K562 (cell line): ENCODE data around the gene FPGS. TPM values are rescaled to one million over a fixed set of nuclear protein-coding genes. Genes with fewer than 3 reads are reported as not detected.

Experiments
- ADNP ChIP-seq: fragments of 200-800 bp; sonication (Bioruptor generic); IDR thresholded peaks from 2 replicates; pipeline ENCODE4 v1.6.1; 2016; ENCODE audit warnings: missing genetic modification characterization, missing compliant biosample characterization
- CEBPG ChIP-seq, 3 experiments: fragments of 200-800 bp in 1 of 3; sonication (Bioruptor generic) in 1 of 3; sonication (generic) in 1 of 3; formaldehyde crosslinking in 1 of 3; IDR thresholded peaks in 2 of 3; conservative IDR thresholded peaks in 1 of 3; 2 replicates each; pipeline versions ENCODE4 v1.6.1 to v1.8.0; 2016 to 2022; ENCODE audit warnings: missing compliant biosample characterization in 2 of 3, missing genetic modification characterization in 2 of 3, mild to moderate bottlenecking in 1 of 3, missing genetic modification reagents in 1 of 3
- KDM2B ChIP-seq: fragments of 250-450 bp; sonication (Bioruptor Pico); IDR thresholded peaks from 2 replicates; pipeline ENCODE4 v1.8.0; 2021; ENCODE audit warnings: mild to moderate bottlenecking, moderate library complexity
- MAFG ChIP-seq: fragments of 450-650 bp; conservative IDR thresholded peaks from 2 replicates; pipeline ENCODE4 v1.6.1; 2016; ENCODE audit warnings: missing genetic modification characterization, missing compliant biosample characterization
- MAZ ChIP-seq, 2 experiments: fragments of 450-650 bp in 1 of 2; sonication (generic) in 1 of 2; formaldehyde crosslinking; IDR thresholded peaks in 1 of 2; conservative IDR thresholded peaks in 1 of 2; 2 replicates each; pipeline versions ENCODE4 v1.4.0 to v1.5.0; 2020; ENCODE audit warnings: mild to moderate bottlenecking in 1 of 2, missing genetic modification reagents in 1 of 2
- MYC ChIP-seq, 2 experiments: fragments of 250-450 bp in 1 of 2; sonication (Bioruptor Pico) in 1 of 2; IDR thresholded peaks; 2 replicates each; pipeline versions ENCODE4 v1.5.1 to v1.6.1; 2012 to 2021; ENCODE audit warnings: low read depth in 2 of 2, borderline replicate concordance in 1 of 2, improper control_type of control experiment in 1 of 2, low read length in 1 of 2, mild to moderate bottlenecking in 1 of 2, moderate library complexity in 1 of 2
- NEUROD1 ChIP-seq: fragments of 150-350 bp; IDR thresholded peaks from 2 replicates; pipeline ENCODE4 v1.6.1; 2014; ENCODE audit warnings: borderline replicate concordance, low read length, low read depth; ENCODE audit not compliant: partially characterized antibody
- NFIC ChIP-seq: fragments of 450-650 bp; IDR thresholded peaks from 2 replicates; pipeline ENCODE4 v1.6.1; 2017; ENCODE audit warnings: mild to moderate bottlenecking, inconsistent platforms
- RAD21 ChIP-seq, 2 experiments: fragments of 250-450 bp in 1 of 2; fragments of 450-650 bp in 1 of 2; sonication (Bioruptor Pico) in 1 of 2; formaldehyde crosslinking in 1 of 2; IDR thresholded peaks in 1 of 2; conservative IDR thresholded peaks in 1 of 2; 2 replicates each; pipeline versions ENCODE4 v1.4.0 to v1.8.0; 2020 to 2022; ENCODE audit warnings: mild to moderate bottlenecking in 2 of 2, moderate library complexity in 1 of 2
- RBM15 ChIP-seq: fragments of 200-400 bp; formaldehyde crosslinking; IDR thresholded peaks from 2 replicates; pipeline ENCODE4 v1.6.1; 2018; ENCODE audit warnings: mild to moderate bottlenecking, low read length, moderate library complexity; ENCODE audit not compliant: insufficient read depth
- SRSF9 ChIP-seq: fragments of 200-400 bp; formaldehyde crosslinking; IDR thresholded peaks from 2 replicates; pipeline ENCODE4 v1.6.1; 2017; ENCODE audit warnings: low read depth, low read length, borderline replicate concordance
- YBX1 ChIP-seq: fragments of 450-650 bp; IDR thresholded peaks from 2 replicates; pipeline ENCODE4 v1.7.1; 2016; ENCODE audit warnings: mild to moderate bottlenecking
- ZBTB12 ChIP-seq: fragments of 250-450 bp; sonication (Bioruptor Pico); IDR thresholded peaks from 2 replicates; pipeline ENCODE4 v1.4.0; 2020
- ZBTB17 ChIP-seq: fragments of 450-650 bp; formaldehyde crosslinking; IDR thresholded peaks from 2 replicates; pipeline ENCODE4 v1.4.0; 2020; ENCODE audit warnings: mild to moderate bottlenecking
- ZC3H11A ChIP-seq: IDR thresholded peaks from 2 replicates; pipeline ENCODE4 v1.6.1; 2012; ENCODE audit warnings: low read depth, low read length, improper control_type of control experiment
- ZNF354B ChIP-seq: fragments of 250-450 bp; sonication (Bioruptor Pico); IDR thresholded peaks from 2 replicates; pipeline ENCODE4 v1.4.0; 2020
- ZNF644 ChIP-seq: fragments of 200-800 bp; sonication (Bioruptor generic); IDR thresholded peaks from 2 replicates; pipeline ENCODE4 v1.6.1; 2016; ENCODE audit warnings: low read depth, missing genetic modification characterization, missing compliant biosample characterization
- polyA plus RNA-seq, 8 experiments: library from polyadenylated mRNA; depleted of rRNA in 4 of 8; stranded (reverse) in 5 of 8; unstranded in 3 of 8; fragments of >200 nt; fragmentation: Nextera tagmentation in 2 of 8; fragmentation: Illumina TruSeq in 1 of 8; extraction: Ambion mirVana in 2 of 8; extraction: Trizol in 1 of 8; gene quantifications; 2 replicates each; pipeline versions ENCODE4 v1.2.1 to v1.2.3, GENCODE V29; 2011 to 2014; ENCODE audit warnings: inconsistent platforms in 1 of 8, missing spikeins in 1 of 8
- total RNA-seq, 7 experiments: library from RNA; depleted of rRNA in 6 of 7; stranded (reverse); fragments of >200 nt in 6 of 7; fragmentation: Illumina TruSeq in 2 of 7; extraction: Trizol in 2 of 7; gene quantifications; 2 replicates each; pipeline versions ENCODE4 v1.2.1 to v1.2.3, GENCODE V29; 2011 to 2021; ENCODE audit warnings: low replicate concordance in 1 of 7
- TF ChIP-seq, protein P1 (sequence below): fragments of 250-450 bp; sonication (Bioruptor Pico); IDR thresholded peaks from 2 replicates; pipeline ENCODE4 v1.5.0; 2022; ENCODE audit warnings: mild to moderate bottlenecking
- TF ChIP-seq, protein P2 (sequence below), 3 experiments: fragments of 200-800 bp in 1 of 3; fragments of 250-450 bp in 1 of 3; fragments of 450-650 bp in 1 of 3; sonication (Bioruptor Pico) in 1 of 3; sonication (Bioruptor generic) in 1 of 3; formaldehyde crosslinking in 1 of 3; IDR thresholded peaks; 2 replicates each; pipeline versions ENCODE4 v1.6.1 to v1.8.0; 2016 to 2022; ENCODE audit warnings: mild to moderate bottlenecking in 2 of 3, missing genetic modification characterization in 2 of 3, missing compliant biosample characterization in 1 of 3, moderate library complexity in 1 of 3

The FPGS gene
- total and polyA plus RNA-seq, 9 of the 15 experiments (the other 6 are each of a cell fraction or from before 2014, with no cell fraction given): 0.84 to 86.4 (median 59.2) TPM

DNA sequence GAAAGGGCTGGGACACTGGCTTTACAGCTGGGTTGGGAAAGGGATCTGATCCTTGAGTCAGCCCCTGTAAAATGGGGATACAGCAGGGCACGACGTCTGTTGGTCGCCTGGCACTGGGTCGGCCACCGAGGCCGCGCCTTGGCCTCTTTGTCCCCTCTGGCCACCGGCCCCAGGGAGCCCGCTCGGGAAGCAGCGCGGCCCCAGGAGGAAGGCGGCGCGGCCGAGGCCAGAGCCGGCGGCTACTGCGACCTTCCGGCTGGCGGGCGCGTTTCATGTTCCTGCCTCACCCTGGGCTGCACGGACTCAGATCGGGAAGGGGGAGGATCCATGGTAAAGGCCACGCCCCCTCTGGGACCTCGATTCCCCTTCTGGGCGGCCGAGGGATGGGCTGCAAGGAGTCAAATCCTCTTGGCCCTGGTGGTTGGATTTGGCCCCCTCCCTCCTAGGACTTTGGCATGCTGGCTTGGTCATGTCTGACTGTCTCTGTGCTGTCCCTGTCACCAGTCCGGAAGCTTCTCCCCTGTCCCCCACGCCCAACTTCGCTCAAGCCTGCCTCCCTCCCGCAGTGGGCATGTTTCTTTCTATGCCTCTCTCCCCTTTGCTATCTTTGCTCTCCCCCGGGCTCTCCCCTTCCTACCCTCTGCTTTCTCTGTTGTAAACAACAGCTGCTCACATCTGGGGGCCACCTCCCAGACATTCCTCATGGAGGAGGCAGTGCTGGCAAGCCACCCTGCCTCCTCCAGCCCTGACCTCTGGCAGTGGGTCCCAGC is 25.8 kb downstream of the FPGS start (continued):
- TF ChIP-seq YBX1 (no peak), MAZ (CRISPR knock-in tag; conservative IDR thresholded peaks at IDR 0.05 in 1 of 2, IDR thresholded peaks at IDR 0.05 in 1 of 2) (peak; percentile 72 to 80; a peak in 3 of 4 replicates), CEBPG (CRISPR knock-in tag; IDR thresholded peaks at IDR 0.05) (no peak; the same call in 1 of the 2 replicates), CEBPG (tag; conservative IDR thresholded peaks at IDR 0.05 in 1 of 2, IDR thresholded peaks at IDR 0.05 in 1 of 2) (no peak), NEUROD1 (no peak), ADNP (tag) (no peak), RBM15 (no peak), MAFG (no peak), ZBTB12 (no peak), ZNF354B (CRISPR knock-in tag) (no peak), KDM2B (CRISPR knock-in tag) (0 out of 2 replicates have a peak, but pooled peaks have one; percentile 16), ZBTB17 (CRISPR knock-in tag) (peak; percentile 47), SRSF9 (no peak), ZC3H11A (no peak), RAD21 (CRISPR knock-in tag; conservative IDR thresholded peaks at IDR 0.05 in 1 of 2, IDR thresholded peaks at IDR 0.05 in 1 of 2) (peak in 1 of 2 experiments; percentile 35; a peak in 1 of 4 replicates), NFIC (peak; percentile 42), ZNF644 (tag) (no peak; the same call in 1 of the 2 replicates), MYC (IDR thresholded peaks at IDR 0.05; ENCODE audit: low read depth, low read length) (peak; percentile 66), MYC (CRISPR knock-in tag; IDR thresholded peaks at IDR 0.05; ENCODE audit: borderline replicate concordance, low read depth) (no peak)
- TF ChIP-seq, protein P1, sequence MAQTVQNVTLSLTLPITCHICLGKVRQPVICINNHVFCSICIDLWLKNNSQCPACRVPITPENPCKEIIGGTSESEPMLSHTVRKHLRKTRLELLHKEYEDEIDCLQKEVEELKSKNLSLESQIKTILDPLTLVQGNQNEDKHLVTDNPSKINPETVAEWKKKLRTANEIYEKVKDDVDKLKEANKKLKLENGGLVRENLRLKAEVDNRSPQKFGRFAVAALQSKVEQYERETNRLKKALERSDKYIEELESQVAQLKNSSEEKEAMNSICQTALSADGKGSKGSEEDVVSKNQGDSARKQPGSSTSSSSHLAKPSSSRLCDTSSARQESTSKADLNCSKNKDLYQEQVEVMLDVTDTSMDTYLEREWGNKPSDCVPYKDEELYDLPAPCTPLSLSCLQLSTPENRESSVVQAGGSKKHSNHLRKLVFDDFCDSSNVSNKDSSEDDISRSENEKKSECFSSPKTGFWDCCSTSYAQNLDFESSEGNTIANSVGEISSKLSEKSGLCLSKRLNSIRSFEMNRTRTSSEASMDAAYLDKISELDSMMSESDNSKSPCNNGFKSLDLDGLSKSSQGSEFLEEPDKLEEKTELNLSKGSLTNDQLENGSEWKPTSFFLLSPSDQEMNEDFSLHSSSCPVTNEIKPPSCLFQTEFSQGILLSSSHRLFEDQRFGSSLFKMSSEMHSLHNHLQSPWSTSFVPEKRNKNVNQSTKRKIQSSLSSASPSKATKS (CRISPR knock-in tag): no peak
- TF ChIP-seq, protein P2, sequence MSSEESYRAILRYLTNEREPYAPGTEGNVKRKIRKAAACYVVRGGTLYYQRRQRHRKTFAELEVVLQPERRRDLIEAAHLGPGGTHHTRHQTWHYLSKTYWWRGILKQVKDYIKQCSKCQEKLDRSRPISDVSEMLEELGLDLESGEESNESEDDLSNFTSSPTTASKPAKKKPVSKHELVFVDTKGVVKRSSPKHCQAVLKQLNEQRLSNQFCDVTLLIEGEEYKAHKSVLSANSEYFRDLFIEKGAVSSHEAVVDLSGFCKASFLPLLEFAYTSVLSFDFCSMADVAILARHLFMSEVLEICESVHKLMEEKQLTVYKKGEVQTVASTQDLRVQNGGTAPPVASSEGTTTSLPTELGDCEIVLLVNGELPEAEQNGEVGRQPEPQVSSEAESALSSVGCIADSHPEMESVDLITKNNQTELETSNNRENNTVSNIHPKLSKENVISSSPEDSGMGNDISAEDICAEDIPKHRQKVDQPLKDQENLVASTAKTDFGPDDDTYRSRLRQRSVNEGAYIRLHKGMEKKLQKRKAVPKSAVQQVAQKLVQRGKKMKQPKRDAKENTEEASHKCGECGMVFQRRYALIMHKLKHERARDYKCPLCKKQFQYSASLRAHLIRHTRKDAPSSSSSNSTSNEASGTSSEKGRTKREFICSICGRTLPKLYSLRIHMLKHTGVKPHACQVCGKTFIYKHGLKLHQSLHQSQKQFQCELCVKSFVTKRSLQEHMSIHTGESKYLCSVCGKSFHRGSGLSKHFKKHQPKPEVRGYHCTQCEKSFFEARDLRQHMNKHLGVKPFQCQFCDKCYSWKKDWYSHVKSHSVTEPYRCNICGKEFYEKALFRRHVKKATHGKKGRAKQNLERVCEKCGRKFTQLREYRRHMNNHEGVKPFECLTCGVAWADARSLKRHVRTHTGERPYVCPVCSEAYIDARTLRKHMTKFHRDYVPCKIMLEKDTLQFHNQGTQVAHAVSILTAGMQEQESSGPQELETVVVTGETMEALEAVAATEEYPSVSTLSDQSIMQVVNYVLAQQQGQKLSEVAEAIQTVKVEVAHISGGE (CRISPR knock-in tag; IDR thresholded peaks at IDR 0.05): 0 out of 6 replicates have a peak, but pooled peaks of 1 of the 3 experiments have one; percentile 46
